ENCODE measurements around the gene BRD2. TPM values are rescaled to one million over a fixed set of nuclear protein-coding genes. Genes with fewer than 3 reads are reported as not detected.

BRD2 gene
- total RNA-seq, 1 experiment from 2014 or later: 157 TPM

GRCh38 chr6:32976334-32977069, 8.1 kb downstream of the BRD2 start:
- H2AFZ ChIP-seq: no peak overlapping the region
- no peaks in the 10 kb centered on the region for H3K9me3 ChIP-seq (ENCODE audit: insufficient read depth, low read depth)
- peak overlapping the region; percentile 18; the same call in 1 of the 2 replicates for H3K4me2 ChIP-seq
- H3K4me3 ChIP-seq: no peak overlapping the region
- no TSS peak for BruUV-seq (replicated peaks)
- no peak overlapping the region for H3K27ac ChIP-seq
- H3K4me1 ChIP-seq (replicated peaks; ENCODE audit: insufficient read depth): peaks cover 20% of the 10 kb centered on the region
- POLR2A ChIA-PET (ENCODE audit: unreplicated experiment): no interaction called here
- H4K20me1 ChIP-seq (ENCODE audit: insufficient read depth): peaks cover 92% of the 10 kb centered on the region
- CTCF ChIA-PET: no interaction called here
- no peaks in the 10 kb centered on the region for H3K9me2 ChIP-seq (ENCODE audit: insufficient read depth)
- TF ChIP-seq CTCF (conservative IDR thresholded peaks at IDR 0.05): no peak
- no peak for TF ChIP-seq EZH2 (IDR thresholded peaks at IDR 0.05; ENCODE audit: low read depth)
- H3F3A ChIP-seq (ENCODE audit: insufficient read depth, low read depth): peaks cover 93% of the 10 kb centered on the region
- intact Hi-C loops (cut with micrococcal nuclease; ENCODE audit: unreplicated experiment): loop anchor here (10.0 kb wide), 2 partner anchors 782 to 1152 kb away; partner anchors contain the start of genes GPSM3, HSPA1B and PBX2
- DNase-seq: no peak
- H3K36me3 ChIP-seq (ENCODE audit: low read depth): peaks cover 88% of the 10 kb centered on the region
- H3K79me2 ChIP-seq (ENCODE audit: low read depth): peaks cover 76% of the 10 kb centered on the region
- H3K27me3 ChIP-seq (ENCODE audit: insufficient read depth, low read depth): no peaks in the 10 kb centered on the region

- H3K79me2 ChIP-seq (ENCODE audit: low read depth): peaks cover 72% of the 10 kb centered on the region
- H3K4me2 ChIP-seq: no peak overlapping the region
- no peak overlapping the region for H2AFZ ChIP-seq
- no peak overlapping the region for H3K27ac ChIP-seq
- intact Hi-C loops (cut with micrococcal nuclease; ENCODE audit: unreplicated experiment): loop anchor here (10.0 kb wide), 2 partner anchors 783 to 1153 kb away; partner anchors contain the start of genes GPSM3, HSPA1B and PBX2
- no peaks in the 10 kb centered on the region for H3K9me2 ChIP-seq (ENCODE audit: insufficient read depth)
- H3K9me3 ChIP-seq (ENCODE audit: insufficient read depth, low read depth): no peaks in the 10 kb centered on the region
- DNase-seq: no peak
- H3F3A ChIP-seq (ENCODE audit: insufficient read depth, low read depth): peaks cover 99% of the 10 kb centered on the region
- CTCF ChIA-PET: no interaction called here
- BruUV-seq (replicated peaks): no TSS peak
- POLR2A ChIA-PET (ENCODE audit: unreplicated experiment): interaction anchor here (0.5 kb wide), 1 partner anchor 9 kb away, joined by 3 read pairs; the partner anchor contains the start of gene BRD2
- H4K20me1 ChIP-seq (ENCODE audit: insufficient read depth): peaks cover 100% of the 10 kb centered on the region
- H3K27me3 ChIP-seq (ENCODE audit: insufficient read depth, low read depth): no peaks in the 10 kb centered on the region
- H3K4me1 ChIP-seq (replicated peaks; ENCODE audit: insufficient read depth): peaks cover 20% of the 10 kb centered on the region
- TF ChIP-seq EZH2 (IDR thresholded peaks at IDR 0.05; ENCODE audit: low read depth): no peak
- TF ChIP-seq CTCF (conservative IDR thresholded peaks at IDR 0.05): no peak
- no peak overlapping the region for H3K4me3 ChIP-seq
- peaks cover 85% of the 10 kb centered on the region for H3K36me3 ChIP-seq (ENCODE audit: low read depth)
Measured at GRCh38 chr6:32977272-32977952, 9.0 kb downstream of the BRD2 start.

- H3F3A ChIP-seq (ENCODE audit: insufficient read depth, low read depth): peaks cover 99% of the 10 kb centered on the region
- H3K9me3 ChIP-seq (ENCODE audit: insufficient read depth, low read depth): no peaks in the 10 kb centered on the region
- H3K9me2 ChIP-seq (ENCODE audit: insufficient read depth): no peaks in the 10 kb centered on the region
- BruUV-seq (replicated peaks): no TSS peak
- H3K36me3 ChIP-seq (ENCODE audit: low read depth): peaks cover 80% of the 10 kb centered on the region
- peaks cover 98% of the 10 kb centered on the region for H4K20me1 ChIP-seq (ENCODE audit: insufficient read depth)
- no peak overlapping the region for H3K4me2 ChIP-seq
- peaks cover 66% of the 10 kb centered on the region for H3K79me2 ChIP-seq (ENCODE audit: low read depth)
- no peak overlapping the region for H3K4me3 ChIP-seq
- ChIA-PET POLR2A (ENCODE audit: unreplicated experiment) (interaction anchor here (0.5 kb wide), 1 partner anchor 10 kb away, joined by 3 read pairs; the partner anchor contains the start of gene BRD2), CTCF (no interaction called here)
- no peaks in the 10 kb centered on the region for H3K27me3 ChIP-seq (ENCODE audit: insufficient read depth, low read depth)
- intact Hi-C loops (cut with micrococcal nuclease; ENCODE audit: unreplicated experiment): loop anchor here (10.0 kb wide), 2 partner anchors 783 to 1153 kb away; partner anchors contain the start of genes GPSM3, HSPA1B and PBX2
- no peak for DNase-seq
- H3K4me1 ChIP-seq (replicated peaks; ENCODE audit: insufficient read depth): peaks cover 20% of the 10 kb centered on the region
- no peak for TF ChIP-seq CTCF (conservative IDR thresholded peaks at IDR 0.05)
- no peak for TF ChIP-seq EZH2 (IDR thresholded peaks at IDR 0.05; ENCODE audit: low read depth)
- no peak overlapping the region for H3K27ac ChIP-seq
- no peak overlapping the region for H2AFZ ChIP-seq
Measured at GRCh38 chr6:32977953-32978324, 9.5 kb downstream of the BRD2 start.

All from PC-9 (cell line).